ENCODE data around the gene ASXL2.

Gene ASXL2

DNA sequence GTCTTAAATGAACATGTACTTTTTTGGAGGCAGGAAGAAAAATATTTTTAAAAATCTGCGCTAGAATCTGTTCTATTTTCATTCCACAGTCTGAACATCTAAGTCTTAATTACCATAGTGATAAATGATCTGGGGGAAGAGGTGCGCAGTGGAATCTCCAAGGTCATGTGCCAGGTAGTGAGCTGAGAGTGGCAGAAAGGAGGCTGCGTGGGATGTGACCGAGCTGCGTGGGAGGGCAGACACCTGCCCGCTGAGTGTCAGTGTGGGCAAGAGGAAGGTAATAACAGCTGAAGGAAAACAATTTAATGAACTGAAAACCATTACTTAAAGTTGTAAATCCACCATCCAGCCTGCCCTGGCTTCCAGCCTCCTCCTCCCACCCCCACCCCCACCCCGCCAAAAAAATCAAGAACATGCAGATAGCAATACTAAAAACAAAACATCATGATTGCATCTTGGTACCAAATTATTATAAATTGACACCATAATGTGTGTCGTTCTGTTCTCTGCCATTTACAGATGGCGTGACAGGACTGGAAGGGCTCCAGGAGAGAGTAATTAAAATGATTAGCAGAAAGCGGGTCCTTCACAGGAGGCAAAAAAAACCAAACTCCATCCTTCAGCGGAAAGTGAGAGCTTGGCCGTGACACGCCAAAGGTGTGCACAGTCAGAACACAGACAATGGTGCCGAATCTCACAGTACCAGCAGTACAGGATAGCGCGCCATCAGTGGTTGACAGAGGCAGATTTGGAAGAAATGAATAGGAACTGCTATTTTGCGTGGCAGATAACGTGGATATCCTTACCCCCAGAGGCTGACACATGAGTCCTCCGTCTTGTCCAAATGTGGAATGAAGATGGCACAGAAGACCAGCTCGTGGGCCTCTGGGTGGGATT lies 193.5 kb downstream of the ASXL2 start:
- DNase-seq = no peak
